Loucy (cell line): Measurements from ENCODE around the gene RPS6KA2.

ENCODE experiments used
- CTCF ChIP-seq: fragments of 200-600 bp; sonication (generic); conservative IDR thresholded peaks from 2 replicates; pipeline ENCODE4 v1.5.1; 2014; ENCODE audit warnings: mild to moderate bottlenecking, antibody characterized with exemption, low read length
- EZH2phosphoT487 ChIP-seq: fragments of 200-600 bp; IDR thresholded peaks from 2 replicates; pipeline ENCODE4 v1.6.1; 2018; ENCODE audit warnings: antibody characterized with exemption, mild to moderate bottlenecking, moderate library complexity, borderline replicate concordance

GRCh38 chr6:166486536-166486880 lies 140.5 kb downstream of the RPS6KA2 start:
- TF ChIP-seq CTCF: no peak
- no peak for TF ChIP-seq EZH2phosphoT487
